ENCODE measurements around the gene IGLL5.
"Not testable (repeated sequence)": the region's sequence is repeated elsewhere in the genome, so short reads cannot be mapped to it uniquely, and the experiment has no call there.

Gene IGLL5

GRCh38 chr22:22902247-22903001 is 14.8 kb downstream of the IGLL5 start:
- DNase-seq, result no peak

- peak; percentile 60 for DNase-seq
Observed at GRCh38 chr22:22903355-22903777, 15.8 kb downstream of the IGLL5 start.

- DNase-seq, result peak; percentile 44
Observed at GRCh38 chr22:22903781-22904192, 16.2 kb downstream of the IGLL5 start.

GRCh38 chr22:22904736-22905135 is 17.1 kb downstream of the IGLL5 start:
- not testable (repeated sequence) for DNase-seq

- not testable (repeated sequence) for DNase-seq
Observed at GRCh38 chr22:22906391-22906790, 18.8 kb downstream of the IGLL5 start.

GRCh38 chr22:22906907-22907550 is 19.4 kb downstream of the IGLL5 start:
- DNase-seq, result no peak

- no peak for DNase-seq
Observed at GRCh38 chr22:22907551-22908494, 20.2 kb downstream of the IGLL5 start.

GRCh38 chr22:22908495-22908861 is 20.9 kb downstream of the IGLL5 start:
- DNase-seq, result no peak

- DNase-seq, result no peak
Observed at GRCh38 chr22:22908941-22909604, 21.5 kb downstream of the IGLL5 start.

GRCh38 chr22:22909605-22910271 is 22.1 kb downstream of the IGLL5 start:
- DNase-seq, result no peak

GRCh38 chr22:22910272-22911240 is 22.9 kb downstream of the IGLL5 start:
- no peak for DNase-seq

- no peak for DNase-seq
Observed at GRCh38 chr22:22911327-22912134, 23.9 kb downstream of the IGLL5 start.

GRCh38 chr22:22912135-22912987 is 24.7 kb downstream of the IGLL5 start:
- no peak for DNase-seq

- no peak for DNase-seq
Observed at GRCh38 chr22:22912988-22913253, 25.3 kb downstream of the IGLL5 start.

GRCh38 chr22:22913989-22914388 is 26.4 kb downstream of the IGLL5 start:
- peak; percentile 31 for DNase-seq

- no peak for DNase-seq
Observed at GRCh38 chr22:22914726-22915669, 27.4 kb downstream of the IGLL5 start.

GRCh38 chr22:22915670-22916035 is 28.0 kb downstream of the IGLL5 start:
- DNase-seq, result no peak

Data from MV-4-11 (cell line).